PC-3 (cell line): ENCODE results near the gene SLK. TPM values are rescaled to one million over a fixed set of nuclear protein-coding genes. Genes with fewer than 3 reads are reported as not detected.
A peak's percentile ranks its signal among the peaks of the same experiment; 100 is the strongest.

Source experiments
- ATAC-seq: fragments of 200-7000 bp; cut with Tn5 transposase; 2 replicates; pipeline ENCODE4 v1.9.1; 2020; ENCODE audit warnings: mild to moderate bottlenecking, moderate library complexity
- BruUV-seq: library from RNA; stranded (reverse); fragments of 400-500 nt; replicated peaks from 2 replicates; lab custom pipeline; 2021; lab: Mats Ljungman, UMichigan
- CTCF ChIA-PET: fragments of 300-600 bp; sonication (Branson Sonifier 250); formaldehyde crosslinking; loops from one replicate; lab custom pipeline; 2022; ENCODE audit warnings: antibody characterized with exemption; lab: Charles Lee
- POLR2A ChIA-PET: fragments of 300-600 bp; sonication (Branson Sonifier 250); formaldehyde crosslinking; loops from one replicate; lab custom pipeline; 2022; ENCODE audit warnings: antibody characterized with exemption; ENCODE audit not compliant: unreplicated experiment; lab: Charles Lee
- DNase-seq: peaks from one replicate; pipeline ENCODE4 v3.0.0-alpha.2; 2015
- H2AFZ ChIP-seq: fragments of 300-600 bp; sonication (generic); 2 replicates; pipeline ENCODE4 v1.6.0; 2016; ENCODE audit warnings: antibody characterized with exemption, low read length
- H3F3A ChIP-seq: fragments of 300-600 bp; sonication (generic); one replicate; pipeline ENCODE4 v1.6.0; 2017; ENCODE audit warnings: antibody characterized with exemption, low read length, control low read depth, mild to moderate bottlenecking; ENCODE audit not compliant: unreplicated experiment
- H3K27ac ChIP-seq: fragments of 300-600 bp; sonication (generic); 2 replicates; pipeline ENCODE4 v1.5.1; 2016; ENCODE audit warnings: mild to moderate bottlenecking, low read length
- H3K27me3 ChIP-seq: fragments of 300-600 bp; sonication (generic); 2 replicates; pipeline ENCODE4 v1.6.1; 2016; ENCODE audit warnings: low read length, mixed read lengths
- H3K36me3 ChIP-seq: fragments of 300-600 bp; sonication (generic); 2 replicates; pipeline ENCODE4 v1.6.1; 2016; ENCODE audit warnings: low read depth, mixed run types, low read length, mixed read lengths
- H3K4me1 ChIP-seq: fragments of 300-600 bp; sonication (generic); 2 replicates; pipeline ENCODE4 v1.5.1; 2016; ENCODE audit warnings: low read length; ENCODE audit not compliant: insufficient read depth
- H3K4me2 ChIP-seq: fragments of 300-600 bp; sonication (generic); 2 replicates; pipeline ENCODE4 v1.6.0; 2016; ENCODE audit warnings: low read length
- H3K4me3 ChIP-seq: fragments of 300-600 bp; sonication (generic); 2 replicates; pipeline ENCODE4 v1.5.1; 2016; ENCODE audit warnings: mild to moderate bottlenecking, low read length, mixed read lengths
- H3K79me2 ChIP-seq: fragments of 300-600 bp; sonication (generic); 2 replicates; pipeline ENCODE4 v1.6.1; 2017; ENCODE audit warnings: low read length, mixed read lengths
- H3K9ac ChIP-seq: fragments of 300-600 bp; sonication (generic); 2 replicates; pipeline ENCODE4 v1.6.0; 2016; ENCODE audit warnings: mild to moderate bottlenecking, low read length
- H3K9me2 ChIP-seq: fragments of 300-600 bp; sonication (generic); replicated peaks from 2 replicates; pipeline ENCODE4 v1.6.1; 2016; ENCODE audit warnings: mixed run types, low read length, mixed read lengths
- H3K9me3 ChIP-seq: fragments of 300-600 bp; sonication (generic); 2 replicates; pipeline ENCODE4 v1.6.1; 2016; ENCODE audit warnings: low read length, mixed read lengths
- H4K20me1 ChIP-seq: fragments of 300-600 bp; sonication (generic); 2 replicates; pipeline ENCODE4 v1.6.1; 2016; ENCODE audit warnings: low read length, mixed read lengths
- EZH2 ChIP-seq: fragments of 300-600 bp; sonication (generic); IDR thresholded peaks from one replicate; pipeline ENCODE4 v1.6.1; 2017; ENCODE audit warnings: antibody characterized with exemption, mild to moderate bottlenecking, low read length; ENCODE audit not compliant: unreplicated experiment
- EZH2phosphoT487 ChIP-seq: fragments of 300-600 bp; sonication (generic); IDR thresholded peaks from 2 replicates; pipeline ENCODE4 v1.6.1; 2018; ENCODE audit warnings: mild to moderate bottlenecking, antibody characterized with exemption, low read length, borderline replicate concordance
- intact Hi-C: fragments of 100-400 bp; cut with micrococcal nuclease; formaldehyde crosslinking; loops from 2 replicates; pipeline ENCODE4 v1.9.0; 2023
- total RNA-seq: library from RNA; depleted of rRNA; stranded (reverse); fragments of >200 nt; gene quantifications from 2 replicates; pipeline ENCODE4 v1.2.3, GENCODE V29; 2014
- TF ChIP-seq, protein P1 (sequence below): fragments of 300-600 bp; sonication (generic); conservative IDR thresholded peaks from 2 replicates; pipeline ENCODE4 v1.5.1; 2017; ENCODE audit warnings: antibody characterized with exemption, low read depth, mild to moderate bottlenecking, low read length

The SLK gene
- total RNA-seq, 1 experiment from 2014 or later, result 20.2 TPM

- DNase-seq (no peak), ATAC-seq (no peak)
- ChIA-PET POLR2A (no interaction called here), CTCF (interaction anchor here (1.1 kb wide), 1 partner anchor 77 kb away, joined by 6 read pairs; no protein-coding TSS in a partner anchor)
- Histone ChIP-seq H3K27me3 (no peaks in the 10 kb centered on the region), H3K4me3 (no peak overlapping the region), H4K20me1 (no peaks in the 10 kb centered on the region), H3K27ac (no peak overlapping the region), H3F3A (no peaks in the 10 kb centered on the region), H3K4me1 (peaks cover 23% of the 10 kb centered on the region), H3K9me3 (no peaks in the 10 kb centered on the region), H3K9me2 (no peaks in the 10 kb centered on the region), H3K4me2 (no peak overlapping the region), H3K9ac (no peak overlapping the region), H3K79me2 (no peaks in the 10 kb centered on the region), H3K36me3 (no peaks in the 10 kb centered on the region), H2AFZ (no peak overlapping the region)
- intact Hi-C loops, result no loop called here
- BruUV-seq, result no TSS peak
- no peak for TF ChIP-seq EZH2phosphoT487
- no peak for TF ChIP-seq EZH2
- TF ChIP-seq, protein P1, sequence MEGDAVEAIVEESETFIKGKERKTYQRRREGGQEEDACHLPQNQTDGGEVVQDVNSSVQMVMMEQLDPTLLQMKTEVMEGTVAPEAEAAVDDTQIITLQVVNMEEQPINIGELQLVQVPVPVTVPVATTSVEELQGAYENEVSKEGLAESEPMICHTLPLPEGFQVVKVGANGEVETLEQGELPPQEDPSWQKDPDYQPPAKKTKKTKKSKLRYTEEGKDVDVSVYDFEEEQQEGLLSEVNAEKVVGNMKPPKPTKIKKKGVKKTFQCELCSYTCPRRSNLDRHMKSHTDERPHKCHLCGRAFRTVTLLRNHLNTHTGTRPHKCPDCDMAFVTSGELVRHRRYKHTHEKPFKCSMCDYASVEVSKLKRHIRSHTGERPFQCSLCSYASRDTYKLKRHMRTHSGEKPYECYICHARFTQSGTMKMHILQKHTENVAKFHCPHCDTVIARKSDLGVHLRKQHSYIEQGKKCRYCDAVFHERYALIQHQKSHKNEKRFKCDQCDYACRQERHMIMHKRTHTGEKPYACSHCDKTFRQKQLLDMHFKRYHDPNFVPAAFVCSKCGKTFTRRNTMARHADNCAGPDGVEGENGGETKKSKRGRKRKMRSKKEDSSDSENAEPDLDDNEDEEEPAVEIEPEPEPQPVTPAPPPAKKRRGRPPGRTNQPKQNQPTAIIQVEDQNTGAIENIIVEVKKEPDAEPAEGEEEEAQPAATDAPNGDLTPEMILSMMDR, result no peak
Observed at GRCh38 chr10:104046651-104047050, 79.7 kb downstream of the SLK start.

GRCh38 chr10:104049504-104050250, 82.7 kb downstream of the SLK start:
- Histone ChIP-seq H3K36me3 (no peaks in the 10 kb centered on the region), H3F3A (no peaks in the 10 kb centered on the region), H3K27me3 (no peaks in the 10 kb centered on the region), H3K9ac (peak overlapping the region; percentile 56), H4K20me1 (no peaks in the 10 kb centered on the region), H2AFZ (no peak overlapping the region), H3K4me2 (peak overlapping the region; percentile 82), H3K4me3 (peak overlapping the region; percentile 51; the same call in 1 of the 2 replicates), H3K79me2 (no peaks in the 10 kb centered on the region), H3K4me1 (peaks cover 30% of the 10 kb centered on the region), H3K27ac (peak overlapping the region; percentile 92), H3K9me3 (no peaks in the 10 kb centered on the region), H3K9me2 (no peaks in the 10 kb centered on the region)
- ATAC-seq (peak; percentile 70), DNase-seq (peak; percentile 80)
- CTCF ChIA-PET, result interaction anchor here (0.6 to 0.9 kb wide), 5 partner anchors 14 to 89 kb away, joined by 3 to 8 read pairs (median 3); no protein-coding TSS in a partner anchor
- intact Hi-C loops, result loop anchor here (1.0 kb wide), 2 partner anchors 73 to 161 kb away; partner anchors contain the start of gene SFR1
- BruUV-seq, result no TSS peak
- TF ChIP-seq EZH2phosphoT487 (no peak), EZH2 (no peak)
- TF ChIP-seq, protein P1, result no peak
- POLR2A ChIA-PET, result interaction anchor here (1.2 kb wide), 1 partner anchor 71 kb away, joined by 11 read pairs; no protein-coding TSS in a partner anchor

- peaks cover 38% of the 10 kb centered on the region for H3K4me1 ChIP-seq
- H3K4me3 ChIP-seq, result no peak overlapping the region
- no peak overlapping the region for H2AFZ ChIP-seq
- ATAC-seq (no peak), DNase-seq (no peak)
- no peaks in the 10 kb centered on the region for H3K27me3 ChIP-seq
- TF ChIP-seq EZH2phosphoT487, result no peak
- no peak for TF ChIP-seq EZH2
- TF ChIP-seq, protein P1, result no peak
- intact Hi-C loops, result no loop called here
- ChIA-PET CTCF (no interaction called here), POLR2A (no interaction called here)
- no peak overlapping the region for H3K9ac ChIP-seq
- H3K9me2 ChIP-seq, result no peaks in the 10 kb centered on the region
- H4K20me1 ChIP-seq, result no peaks in the 10 kb centered on the region
- H3K36me3 ChIP-seq, result no peaks in the 10 kb centered on the region
- no peaks in the 10 kb centered on the region for H3F3A ChIP-seq
- no peaks in the 10 kb centered on the region for H3K9me3 ChIP-seq
- no peaks in the 10 kb centered on the region for H3K79me2 ChIP-seq
- BruUV-seq, result no TSS peak
- no peak overlapping the region for H3K27ac ChIP-seq
- no peak overlapping the region for H3K4me2 ChIP-seq
Observed at GRCh38 chr10:104052431-104052830, 85.5 kb downstream of the SLK start.
